Aorta (tissue), 5 donors: ENCODE data around the gene CERS5. TPM values are rescaled to one million over a fixed set of nuclear protein-coding genes. Genes with fewer than 3 reads are reported as not detected.

Experiments
- ATAC-seq: fragments of 200-7000 bp; cut with Tn5 transposase; one replicate; pipeline ENCODE4 v1.9.1; 2022; ENCODE audit warnings: moderate library complexity; ENCODE audit not compliant: low FRiP score
- DNase-seq, 2 donors: peaks; one replicate each; pipeline ENCODE4 v3.0.0-alpha.2; 2020
- H3K27ac ChIP-seq, 2 donors: one replicate each; pipeline ENCODE4 v1.5.1; 2013; ENCODE audit warnings: low read length in 2 of 2, mild to moderate bottlenecking in 2 of 2, moderate library complexity in 2 of 2, control low read depth in 1 of 2, inconsistent platforms in 1 of 2, low read depth in 1 of 2
- H3K27me3 ChIP-seq, 2 donors: one replicate each; pipeline ENCODE4 v1.6.1; 2013; ENCODE audit warnings: control low read depth in 1 of 2, low read length in 1 of 2, mild to moderate bottlenecking in 1 of 2, moderate library complexity in 1 of 2; ENCODE audit not compliant: insufficient read depth in 2 of 2, control insufficient read depth in 1 of 2
- H3K36me3 ChIP-seq, 2 donors: one replicate each; pipeline ENCODE4 v1.6.1; 2013; ENCODE audit warnings: control low read depth in 1 of 2, low read length in 1 of 2, mild to moderate bottlenecking in 1 of 2; ENCODE audit not compliant: insufficient read depth in 2 of 2, control insufficient read depth in 1 of 2
- H3K4me1 ChIP-seq, 2 donors: one replicate each; pipeline ENCODE4 v1.6.1; 2013; ENCODE audit warnings: low read length in 2 of 2, control low read depth in 1 of 2, mild to moderate bottlenecking in 1 of 2, moderate library complexity in 1 of 2; ENCODE audit not compliant: insufficient read depth in 2 of 2, control insufficient read depth in 1 of 2
- H3K4me3 ChIP-seq, 2 donors: one replicate each; pipeline ENCODE4 v1.5.1; 2013; ENCODE audit warnings: low read length in 2 of 2, control low read depth in 1 of 2, mild to moderate bottlenecking in 1 of 2
- H3K9me3 ChIP-seq: one replicate; pipeline ENCODE4 v1.6.1; 2013; ENCODE audit warnings: mild to moderate bottlenecking, low read length; ENCODE audit not compliant: control insufficient read depth
- WGBS, 2 donors: extraction: QIAGEN DNeasy Blood & Tissue Kit; methylation state at CpG; one replicate each; pipeline ENCODE4 v1.1.7; 2013; 5-methylcytosine and 5-hydroxymethylcytosine counted together
- intact Hi-C, 2 donors: fragments of 100-400 bp; cut with DNase I; formaldehyde crosslinking; loops; one replicate each; pipeline versions ENCODE4 v1.14.2 to v1.15.0; 2022
- polyA plus RNA-seq, 2 donors: library from polyadenylated mRNA; stranded (reverse); fragments of 200-250 nt; gene quantifications; one replicate each; pipeline ENCODE4 v1.2.3, GENCODE V29; 2013
- total RNA-seq, 2 donors: library from RNA; stranded (reverse); fragmentation: NEBNext Ultra II Directional; extraction: Animal tissue kit (Norgen Biotek cat#: 25700); gene quantifications; one replicate each; pipeline ENCODE4 v1.2.1, GENCODE V29; 2021
- donor health status: healthy with polysubstance abuse.
- donor health status: Bipolar disorder and iron deficiency.
- donor health status: DM: no; HTN: no; CAD: no.
- donor health status: DM: no; HTN: no; CAD: no.
- donor health status: DM: yes; HTN: yes; CAD: no.

The CERS5 gene
- total and polyA plus RNA-seq, 4 donors: 27.3 to 115 (median 64.7) TPM

GRCh38 chr12:50106907-50107306, 60.3 kb downstream of the CERS5 start:
- 87% methylated on average over 3 of the region's 3 CpGs for WGBS, 2 donors
- no peak for DNase-seq
- H3K4me3 ChIP-seq: no peak overlapping the region
- H3K9me3 ChIP-seq: no peaks in the 10 kb centered on the region
- ATAC-seq: no peak
- no peaks in the 10 kb centered on the region for H3K4me1 ChIP-seq
- H3K27ac ChIP-seq: no peak overlapping the region
- H3K27me3 ChIP-seq: no peaks in the 10 kb centered on the region
- intact Hi-C loops: no loop called here
- no peaks in the 10 kb centered on the region for H3K36me3 ChIP-seq

GRCh38 chr12:50105913-50106450, 61.2 kb downstream of the CERS5 start:
- intact Hi-C loops: no loop called here
- Histone ChIP-seq H3K9me3 (no peaks in the 10 kb centered on the region), H3K4me1 (no peaks in the 10 kb centered on the region), H3K27ac (no peak overlapping the region), H3K4me3 (no peak overlapping the region), H3K27me3 (no peaks in the 10 kb centered on the region), H3K36me3 (no peaks in the 10 kb centered on the region)
- 94 to 97% methylated on average over 12 of the region's 12 CpGs for WGBS, 2 donors
- ATAC-seq (no peak), DNase-seq (no peak)

GRCh38 chr12:50104417-50105366, 62.5 kb downstream of the CERS5 start:
- H3K4me1 ChIP-seq: no peaks in the 10 kb centered on the region
- 74 to 76% methylated on average over 14 of the region's 14 CpGs for WGBS, 2 donors
- no peaks in the 10 kb centered on the region for H3K9me3 ChIP-seq
- H3K27ac ChIP-seq: no peak overlapping the region
- peaks cover 0 to 2% of the 10 kb centered on the region in 2 donors for H3K36me3 ChIP-seq
- intact Hi-C loops: no loop called here
- no peaks in the 10 kb centered on the region for H3K27me3 ChIP-seq
- no peak overlapping the region for H3K4me3 ChIP-seq
- DNase-seq (no peak), ATAC-seq (no peak)

DNA sequence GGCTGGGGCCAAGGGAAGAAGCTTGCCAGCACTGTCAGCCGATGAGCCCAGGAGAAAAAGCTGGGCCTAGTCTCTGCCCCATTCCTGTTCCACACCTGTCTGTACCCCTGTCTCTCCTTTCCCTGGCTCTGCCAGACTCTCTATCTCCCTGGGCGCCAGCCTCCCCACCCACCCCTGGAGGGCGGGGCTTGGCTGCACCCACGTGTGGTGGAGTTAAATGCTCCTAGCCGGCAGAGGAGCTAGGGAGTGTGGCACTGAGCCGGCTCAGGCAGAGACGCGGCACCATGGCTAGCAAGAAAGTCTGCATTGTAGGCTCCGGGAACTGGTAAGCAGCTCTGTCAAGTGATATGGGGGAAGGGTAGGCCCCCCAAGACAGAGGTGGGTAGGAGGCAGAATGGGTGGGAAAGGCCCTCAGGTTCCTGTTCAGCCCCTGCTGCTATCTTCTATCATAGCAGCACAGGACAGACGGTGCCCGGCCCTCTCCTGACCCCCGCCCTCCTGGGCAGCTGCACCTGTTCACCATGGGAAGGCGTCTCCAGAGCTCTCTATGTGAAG, 63.3 kb downstream of the CERS5 start, which contains the start of gene GPD1:
TSS of gene GPD1 (plus strand) at position 242 of the 555 bp plus-strand sequence. CDS start at position 285, 43 bp downstream.
- ATAC-seq: peak; percentile 67
- no peaks in the 10 kb centered on the region for H3K9me3 ChIP-seq
- H3K27me3 ChIP-seq: no peaks in the 10 kb centered on the region
- 19 to 23% methylated on average over 13 of the region's 13 CpGs for WGBS, 2 donors
- H3K36me3 ChIP-seq: peaks cover 0 to 2% of the 10 kb centered on the region in 2 donors
- peak; percentile 74 to 89 for DNase-seq
- H3K4me3 ChIP-seq: no peak within 1 kb of the TSS
- H3K4me1 ChIP-seq: no peaks in the 10 kb centered on the region
- H3K27ac ChIP-seq: no peak within 1 kb of the TSS
- intact Hi-C loops: no loop called here

DNA sequence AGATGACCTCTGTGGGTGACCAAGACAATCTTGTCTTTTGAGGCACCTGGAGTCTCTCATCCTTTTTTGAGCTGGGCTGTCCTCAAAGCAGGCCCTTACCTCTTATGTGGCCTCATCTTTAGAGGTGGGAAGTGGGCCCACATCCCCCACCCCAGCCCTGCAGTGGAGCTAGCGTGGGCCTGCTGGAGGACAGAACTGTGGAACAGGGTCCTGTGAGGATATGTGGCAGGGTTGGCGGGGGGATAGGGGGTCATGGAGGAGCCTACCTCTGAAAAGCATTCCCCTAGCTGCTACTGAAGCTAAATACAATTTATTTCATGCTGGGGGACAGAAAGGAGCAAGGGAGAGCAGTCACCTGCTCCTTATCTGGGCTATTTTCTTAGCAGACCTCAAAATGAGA, 63.8 kb downstream of the CERS5 start:
- Histone ChIP-seq H3K9me3 (no peaks in the 10 kb centered on the region), H3K4me3 (no peak overlapping the region), H3K27ac (no peak overlapping the region), H3K27me3 (no peaks in the 10 kb centered on the region), H3K36me3 (peaks cover under 1 to 4% of the 10 kb centered on the region in 2 donors), H3K4me1 (no peaks in the 10 kb centered on the region)
- ATAC-seq: no peak
- 90 to 94% methylated on average over 2 of the region's 2 CpGs for WGBS, 2 donors
- intact Hi-C loops: no loop called here
- DNase-seq: no peak

DNA sequence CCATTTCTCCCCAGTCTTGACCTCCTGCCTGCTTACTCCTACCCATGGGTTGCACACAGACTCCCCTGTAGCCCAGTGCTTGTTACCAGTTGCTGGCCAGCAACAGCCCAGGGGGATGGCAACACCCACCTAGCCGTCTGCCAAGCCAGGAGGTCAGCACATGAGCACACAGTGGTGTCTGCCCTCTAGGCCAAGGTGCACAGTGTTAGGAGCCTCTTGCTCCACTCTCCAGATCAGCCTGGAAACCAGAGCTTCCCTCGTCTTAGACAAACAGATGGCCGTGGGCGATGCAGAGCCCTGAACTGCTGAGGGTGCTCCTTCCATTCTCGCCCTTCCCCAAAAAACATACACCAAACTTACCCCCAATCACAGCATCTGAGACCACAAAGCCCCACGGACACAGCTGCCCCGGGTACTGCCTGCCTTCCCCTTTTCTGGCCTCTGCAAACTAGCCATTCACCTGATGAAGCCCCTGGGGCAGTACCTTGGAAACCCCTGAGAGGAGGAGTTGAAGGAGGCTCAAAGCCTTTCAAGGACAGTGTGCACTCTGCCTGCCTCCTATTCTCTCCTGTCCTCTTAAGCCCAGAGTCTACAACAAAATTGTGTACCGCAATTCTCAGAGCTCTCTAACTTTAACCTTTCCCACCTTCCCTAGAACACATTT, 64.4 kb downstream of the CERS5 start:
- Histone ChIP-seq H3K27ac (no peak overlapping the region), H3K36me3 (peaks cover 7 to 8% of the 10 kb centered on the region in 2 donors), H3K4me3 (no peak overlapping the region), H3K27me3 (no peaks in the 10 kb centered on the region), H3K9me3 (no peaks in the 10 kb centered on the region), H3K4me1 (no peaks in the 10 kb centered on the region)
- DNase-seq (no peak), ATAC-seq (no peak)
- intact Hi-C loops: no loop called here
- WGBS, 2 donors: 82 to 87% methylated on average over 8 of the region's 8 CpGs

- intact Hi-C loops: no loop called here
- no peak overlapping the region for H3K4me3 ChIP-seq
- ATAC-seq (no peak), DNase-seq (no peak)
- H3K9me3 ChIP-seq: no peaks in the 10 kb centered on the region
- peaks cover 7 to 8% of the 10 kb centered on the region in 2 donors for H3K36me3 ChIP-seq
- WGBS, 2 donors: 64 to 74% methylated on average over 2 of the region's 2 CpGs
- no peak overlapping the region for H3K27ac ChIP-seq
- no peaks in the 10 kb centered on the region for H3K4me1 ChIP-seq
- H3K27me3 ChIP-seq: no peaks in the 10 kb centered on the region
These were observed 65.0 kb downstream of the CERS5 start for GRCh38 chr12:50102131-50102531.

DNA sequence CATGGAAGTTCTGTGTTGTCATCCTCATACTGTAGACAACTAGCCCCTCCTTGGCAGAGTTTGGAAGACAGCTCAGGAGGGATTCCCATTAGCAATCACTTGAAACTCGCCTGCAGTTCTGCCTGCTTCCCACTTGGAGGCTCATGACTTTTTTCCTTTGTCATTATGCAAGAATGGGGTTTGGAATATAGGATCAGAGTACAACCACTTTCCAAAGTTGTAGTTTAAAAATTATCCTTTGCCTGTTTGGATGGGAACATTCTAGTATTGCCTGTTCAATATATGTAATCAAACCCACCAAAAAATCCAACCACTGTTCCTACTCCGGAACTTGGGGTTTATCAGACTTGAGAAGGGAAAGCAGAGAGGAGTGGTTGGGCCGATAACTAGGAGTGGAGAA, 65.5 kb downstream of the CERS5 start:
- Histone ChIP-seq H3K9me3 (no peaks in the 10 kb centered on the region), H3K27ac (no peak overlapping the region), H3K4me1 (no peaks in the 10 kb centered on the region), H3K36me3 (peaks cover 7 to 10% of the 10 kb centered on the region in 2 donors), H3K27me3 (no peaks in the 10 kb centered on the region), H3K4me3 (no peak overlapping the region)
- 74 to 77% methylated on average over 3 of the region's 3 CpGs for WGBS, 2 donors
- DNase-seq (no peak), ATAC-seq (no peak)
- intact Hi-C loops: no loop called here
